NCI-H526 (cell line): Measurements from ENCODE around the gene ART4.

Experiments
- DNase-seq, 2 experiments: peaks; one replicate each; lab custom pipeline; 2025; lab: John Stamatoyannopoulos, UW

Gene ART4

DNA sequence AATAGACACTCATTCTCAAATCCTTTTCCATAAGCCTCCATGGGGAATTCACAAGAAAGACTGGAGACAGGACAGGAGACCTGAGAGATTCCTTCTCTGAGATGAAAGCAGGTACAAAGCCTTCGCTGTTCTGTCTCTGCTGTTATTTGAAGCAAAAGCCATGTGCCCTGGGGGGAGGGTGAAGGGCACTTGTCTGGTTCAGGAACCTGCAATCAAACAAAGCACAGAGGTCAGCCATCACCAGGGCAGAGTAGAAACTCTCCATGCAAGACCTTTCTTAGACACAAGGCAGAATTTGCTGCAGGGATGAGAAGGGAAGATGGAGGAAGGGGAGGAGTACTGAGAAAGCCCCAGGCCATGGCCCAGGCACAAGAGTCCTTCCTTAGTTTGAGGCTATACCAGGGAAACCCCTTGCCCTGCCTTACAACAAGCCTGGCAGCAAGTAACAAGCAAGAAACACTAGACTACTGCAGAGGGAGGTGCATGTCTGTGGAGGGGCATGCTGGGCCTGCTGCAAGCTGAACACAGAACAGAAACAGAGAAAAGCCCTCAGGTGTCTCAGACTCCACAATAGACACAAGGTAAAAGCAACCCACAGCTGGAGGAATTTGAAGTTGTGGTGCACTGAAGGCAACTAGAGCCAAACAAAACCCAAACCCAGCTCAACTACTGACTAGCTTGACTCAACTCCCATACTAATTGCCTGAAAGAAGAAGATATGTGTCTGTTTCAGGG lies 7.8 kb upstream of the ART4 start:
- no peak for DNase-seq

DNA sequence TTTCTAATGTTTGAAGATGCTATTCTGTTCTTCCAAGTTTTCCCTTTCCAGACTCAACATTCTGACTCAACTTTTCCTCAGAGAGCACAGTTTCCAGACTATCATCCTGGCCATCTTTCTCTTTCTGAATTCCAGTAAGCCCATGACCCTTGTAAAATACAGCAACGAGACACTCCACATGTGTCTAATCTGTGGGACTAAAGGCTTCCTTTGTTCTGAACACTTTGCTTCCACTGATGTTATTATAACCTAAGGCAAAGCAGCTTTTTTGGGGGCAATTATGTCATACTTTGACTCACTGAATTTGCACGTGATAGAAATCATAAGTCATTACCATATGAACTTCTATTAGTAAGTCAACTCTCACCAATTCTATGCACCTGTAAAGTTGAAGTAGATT lies 6.3 kb upstream of the ART4 start:
- DNase-seq, result no peak

DNA sequence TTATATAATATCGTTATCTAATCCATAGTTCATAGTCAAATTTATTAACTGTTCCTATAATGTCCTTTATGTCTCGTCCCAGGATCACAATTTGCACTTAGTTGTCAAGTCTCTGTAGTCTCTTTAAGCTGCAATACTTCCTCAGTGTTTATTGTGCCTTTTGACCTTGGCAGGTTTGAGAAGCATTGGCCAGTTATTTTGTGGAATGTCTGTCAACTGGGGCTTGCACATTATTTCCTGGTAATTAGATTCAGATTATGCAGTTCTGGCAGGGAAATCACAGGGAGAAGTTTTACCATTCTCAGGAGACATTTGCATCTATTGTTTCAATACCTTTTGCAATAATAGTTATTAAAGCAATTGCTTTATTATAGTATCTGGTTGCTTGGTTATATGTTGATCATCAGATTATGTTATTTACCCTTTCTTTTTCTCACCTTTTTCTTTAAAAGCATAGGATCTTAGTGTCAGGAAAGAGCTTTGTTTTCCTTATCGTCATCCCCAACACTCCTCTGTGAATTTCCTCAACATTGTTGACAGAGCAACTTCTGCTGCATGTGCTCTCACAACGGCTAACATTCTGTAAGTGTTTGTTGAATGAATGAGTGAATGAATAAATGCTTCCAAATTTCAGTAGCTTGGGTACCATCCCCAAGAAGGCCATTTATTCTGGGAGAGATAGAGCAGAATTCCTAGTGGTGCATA lies 3.7 kb upstream of the ART4 start:
- no peak for DNase-seq

DNA sequence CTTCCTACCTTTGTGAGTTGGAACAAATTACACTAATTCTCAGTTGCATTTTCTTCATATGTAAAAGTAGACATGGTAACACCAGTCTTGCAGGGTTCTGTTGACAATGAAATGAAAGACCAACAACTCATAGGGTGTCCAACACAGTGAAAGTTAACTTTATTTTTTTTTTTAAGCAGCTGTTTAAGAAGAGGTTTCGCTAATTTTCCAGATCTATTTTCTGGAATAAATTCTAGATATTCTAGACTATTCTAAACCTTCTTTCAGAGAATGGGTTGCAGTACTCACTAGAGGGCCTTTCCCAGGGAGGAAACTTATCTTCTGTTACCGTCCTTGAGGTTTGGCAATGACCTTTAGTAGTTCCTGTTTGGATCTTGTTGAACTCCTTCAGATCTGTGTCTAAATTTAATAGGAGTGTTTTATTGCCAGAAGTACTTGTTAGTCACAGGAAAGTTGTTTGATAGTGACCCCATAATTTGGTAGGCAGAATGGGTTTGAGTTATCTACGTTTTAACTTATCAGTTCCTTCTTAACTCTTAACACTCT lies 2.8 kb upstream of the ART4 start:
- no peak for DNase-seq

DNA sequence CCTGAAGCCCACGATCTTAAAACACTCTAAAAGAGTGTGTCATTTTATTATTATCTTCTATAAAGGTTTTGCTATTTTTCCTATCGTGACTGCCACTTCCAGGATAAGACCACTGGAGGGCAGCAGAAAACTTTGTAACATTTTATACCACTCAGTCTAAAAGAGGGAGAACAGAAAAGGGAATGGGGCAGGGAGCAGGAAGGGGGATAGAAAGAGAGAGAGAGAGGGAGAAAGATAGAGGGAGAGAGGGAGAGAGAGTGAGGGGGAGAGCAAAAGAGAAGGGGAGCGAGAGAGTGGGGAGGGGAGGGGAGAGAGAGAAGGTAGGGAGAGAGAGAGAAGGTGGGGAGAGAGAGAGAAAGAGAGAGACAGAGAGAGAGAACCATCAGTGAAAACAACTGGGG lies 2.0 kb upstream of the ART4 start:
- peak; percentile 38 to 69 for DNase-seq

DNA sequence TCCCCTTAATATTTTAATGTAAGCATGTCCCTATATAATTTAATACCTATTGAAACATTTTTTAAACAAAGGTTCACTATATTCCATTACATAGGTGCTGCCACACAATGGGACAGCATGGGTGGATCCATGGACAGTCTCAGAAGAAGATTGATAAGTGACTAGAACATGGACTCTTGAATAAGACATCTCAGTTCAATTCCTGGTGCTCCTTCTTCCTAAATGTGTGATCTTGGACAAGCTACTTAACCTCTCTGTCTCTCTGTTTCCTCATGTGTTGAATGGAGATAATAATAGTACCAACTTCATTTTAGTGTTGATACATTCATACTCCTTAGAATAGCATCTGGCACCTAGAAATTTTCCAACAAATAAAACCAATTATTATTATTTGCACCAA lies 1.1 kb upstream of the ART4 start:
- no peak for DNase-seq

DNA sequence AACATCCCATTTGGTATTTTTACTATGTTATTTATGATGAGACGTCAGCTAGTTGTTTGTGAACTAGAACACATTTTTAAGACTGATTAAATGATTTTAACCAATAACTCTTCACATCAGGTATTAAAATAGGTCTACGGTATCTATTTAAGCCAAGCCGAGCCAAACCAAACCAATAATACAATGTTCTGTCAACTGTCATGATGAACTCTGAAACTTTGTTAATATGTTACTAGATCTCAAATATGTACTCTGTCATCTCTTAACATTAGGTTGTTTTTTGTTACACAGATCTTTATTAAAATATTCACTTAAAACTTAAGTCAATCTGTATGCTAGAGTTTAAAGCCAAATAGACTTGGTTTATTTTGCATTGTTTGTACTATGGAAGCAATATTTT lies 1.0 kb downstream of the ART4 start:
- DNase-seq, result no peak

DNA sequence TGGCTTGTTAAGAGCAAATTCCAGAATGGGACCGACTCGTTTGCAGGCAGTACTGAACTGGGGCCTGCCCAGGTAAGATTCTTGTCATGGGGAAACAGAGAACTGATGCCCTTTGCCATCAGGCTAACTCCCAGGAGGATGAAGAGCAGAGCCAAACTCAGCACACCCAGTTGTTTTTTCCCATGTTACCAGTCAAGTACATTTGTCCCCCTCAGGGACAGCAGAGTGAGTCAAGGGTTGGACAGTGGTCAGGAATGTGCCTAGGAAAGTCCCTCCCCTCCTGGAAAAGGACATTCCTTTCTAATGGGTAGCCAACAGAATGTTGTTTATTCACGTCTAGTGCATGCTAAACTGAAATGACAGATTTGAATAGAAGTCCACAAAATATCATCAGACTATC lies 1.6 kb downstream of the ART4 start:
- no peak for DNase-seq

DNA sequence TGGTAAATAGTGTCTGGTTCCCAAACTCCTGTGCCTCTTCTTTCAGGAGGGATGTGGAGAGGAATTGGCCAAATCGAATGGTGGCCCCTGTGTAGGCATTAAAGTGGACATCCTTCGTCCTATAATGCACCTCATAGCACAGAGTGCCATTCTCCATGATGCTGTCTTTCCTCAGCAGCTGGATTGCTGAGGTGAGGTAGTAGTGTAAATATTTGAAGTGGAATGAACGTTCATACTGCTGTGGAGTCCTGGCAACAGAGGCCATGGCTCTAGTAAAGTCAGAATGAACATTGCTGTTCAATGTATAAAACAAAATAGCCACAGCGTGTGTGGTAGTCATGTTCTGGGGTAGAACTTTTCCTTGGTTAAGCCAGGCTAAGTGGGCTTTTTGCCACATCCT lies 2.7 kb downstream of the ART4 start:
- no peak for DNase-seq

DNA sequence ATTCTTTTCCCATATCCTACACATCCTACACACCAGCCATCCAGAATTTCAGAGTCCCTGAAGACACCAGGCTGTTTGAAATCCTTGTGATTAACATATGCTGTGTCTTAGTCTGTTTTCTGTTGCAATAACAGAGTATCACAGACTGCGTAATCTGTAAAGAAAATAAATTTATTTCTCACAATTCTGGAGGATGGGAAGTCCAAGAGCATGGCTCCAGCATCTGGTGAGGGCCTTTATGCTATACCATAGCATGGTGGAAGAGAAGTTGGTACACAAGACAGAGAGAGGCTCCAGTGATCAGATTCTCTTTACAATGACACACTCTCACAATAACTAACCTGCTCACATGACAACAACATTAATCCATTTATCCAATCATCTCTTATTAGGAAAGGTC lies 4.1 kb downstream of the ART4 start:
- DNase-seq, result no peak

DNA sequence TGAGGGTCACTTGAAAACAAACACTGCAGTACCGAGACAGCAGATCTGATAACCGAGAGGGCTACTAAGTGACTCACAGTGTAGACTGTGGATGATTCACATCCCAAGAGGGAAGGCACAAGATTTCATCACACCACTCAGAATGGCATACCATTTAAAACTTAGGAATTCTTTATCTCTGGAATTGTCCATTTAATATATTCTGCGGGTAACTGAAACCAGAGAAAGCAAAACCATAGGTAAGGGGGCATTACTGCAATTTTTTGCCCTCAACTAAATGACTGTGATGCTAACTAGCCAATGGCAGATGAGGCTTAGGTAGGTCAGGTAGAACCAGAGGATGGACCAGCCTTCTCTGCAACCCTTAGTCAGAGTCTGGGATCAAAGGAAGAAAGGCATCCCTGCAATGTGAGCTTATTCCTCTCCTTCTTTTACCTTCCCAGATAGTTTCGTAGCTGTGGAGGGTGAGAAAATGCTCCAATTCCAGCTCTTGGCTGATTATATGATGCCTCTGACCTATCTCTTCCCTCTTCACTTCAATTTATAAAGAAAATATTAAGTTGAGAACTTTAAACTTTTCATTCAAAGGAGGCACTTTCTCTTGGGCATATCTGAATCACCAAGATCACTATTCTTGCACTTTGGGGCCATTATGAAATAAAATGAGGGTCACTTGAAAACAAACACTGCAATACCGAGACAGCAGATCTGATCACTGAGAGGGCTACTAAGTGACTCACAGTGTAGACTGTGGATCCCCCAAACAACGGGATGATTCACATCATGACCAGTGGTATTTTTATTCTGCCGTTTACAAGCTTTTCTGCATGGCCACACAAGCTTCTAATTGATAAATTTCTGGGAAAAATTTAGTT lies 6.8 kb downstream of the ART4 start:
- no peak for DNase-seq

DNA sequence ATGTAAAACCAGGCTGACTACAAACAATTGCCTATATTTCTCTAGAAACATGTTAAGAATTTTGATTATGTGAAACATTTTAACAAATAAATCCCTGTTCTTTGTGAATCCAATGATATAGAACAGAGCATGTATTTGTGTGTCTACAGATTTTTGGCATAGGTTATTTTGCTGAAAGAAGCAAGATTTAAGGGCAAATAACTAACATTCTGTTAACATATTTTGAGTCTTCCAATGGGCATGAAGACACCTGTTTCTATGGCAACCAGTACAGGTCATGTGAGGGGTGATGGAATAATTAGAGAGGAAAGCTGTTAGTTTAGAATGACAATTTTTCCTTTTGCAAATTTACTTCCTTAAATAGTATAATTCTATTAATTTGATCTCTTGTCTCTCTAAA lies 8.8 kb downstream of the ART4 start:
- no peak for DNase-seq

DNA sequence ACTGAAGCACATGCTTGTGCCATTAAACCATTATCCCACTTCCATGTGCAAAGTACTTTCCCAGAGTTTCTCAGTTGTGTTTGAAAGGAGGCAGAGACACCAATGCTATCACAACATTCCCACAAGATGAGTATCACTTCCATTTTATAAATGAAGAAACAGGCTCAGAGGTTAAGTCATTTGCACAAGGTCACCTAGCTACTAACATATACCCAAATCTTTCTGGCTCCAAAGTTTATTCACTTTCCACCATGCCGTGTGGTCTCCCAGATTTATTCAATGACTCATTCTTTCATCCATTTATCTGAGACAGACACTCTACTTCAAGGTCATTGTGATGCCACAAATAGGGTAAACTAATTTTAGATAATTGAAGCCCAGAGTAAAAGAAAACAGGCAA lies 9.4 kb downstream of the ART4 start:
- DNase-seq, result no peak

DNA sequence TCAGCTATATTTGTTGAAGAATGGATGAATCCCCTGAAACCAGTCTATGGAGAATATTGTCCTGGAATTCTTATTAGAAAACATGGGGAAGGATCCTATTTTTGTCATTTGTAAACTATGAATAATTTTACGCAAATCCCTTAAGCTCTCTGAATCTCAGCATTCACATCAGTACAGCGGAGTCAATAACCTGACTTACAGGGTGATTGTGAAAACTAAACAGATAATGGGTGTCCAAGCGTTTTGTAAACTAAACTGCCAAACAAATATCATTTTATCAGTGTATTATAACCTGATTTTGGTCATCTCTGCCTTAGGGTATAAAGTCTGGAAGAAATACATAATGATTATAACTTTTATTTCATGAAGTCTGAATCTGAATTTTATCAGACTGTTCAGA lies 10.0 kb downstream of the ART4 start:
- no peak for DNase-seq

DNA sequence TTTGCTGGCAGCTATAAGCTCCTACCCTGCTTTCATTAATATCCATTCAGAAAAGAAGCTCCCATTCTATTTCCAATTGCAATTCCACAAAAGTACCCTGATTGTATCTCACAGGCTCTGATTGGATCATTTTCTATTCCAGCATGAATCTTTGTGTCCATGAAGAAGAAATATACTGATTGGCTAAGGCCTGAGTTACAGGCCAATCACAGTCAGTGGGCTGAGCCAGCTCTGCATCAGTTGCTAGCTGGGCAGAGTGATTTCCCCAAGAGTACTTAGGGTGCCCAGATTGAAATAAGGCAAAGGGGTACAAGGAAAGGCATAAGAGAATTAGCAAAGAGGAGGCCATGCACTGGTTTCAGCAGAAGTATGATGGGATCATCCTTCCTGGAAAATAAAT lies 14.4 kb downstream of the ART4 start:
- DNase-seq, result no peak

DNA sequence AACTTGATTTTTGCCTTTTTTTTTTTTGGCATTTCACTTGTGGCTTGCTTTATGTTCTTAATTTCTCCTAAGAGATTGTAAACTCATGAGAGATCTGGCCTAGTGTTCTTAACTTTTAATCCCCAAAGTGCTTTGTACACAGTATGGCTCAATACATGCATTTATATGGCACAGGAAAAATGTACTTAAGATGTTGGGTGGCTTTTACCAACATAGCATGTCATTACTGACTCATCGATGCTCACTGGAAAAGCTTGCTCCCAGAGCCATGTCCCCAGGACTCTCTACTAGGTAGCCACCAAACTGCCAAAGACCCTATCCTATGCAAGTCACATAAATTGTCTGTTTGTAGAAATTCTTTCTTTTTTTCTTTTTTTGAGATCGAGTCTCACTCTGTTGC lies 16.3 kb downstream of the ART4 start:
- DNase-seq, result no peak

DNA sequence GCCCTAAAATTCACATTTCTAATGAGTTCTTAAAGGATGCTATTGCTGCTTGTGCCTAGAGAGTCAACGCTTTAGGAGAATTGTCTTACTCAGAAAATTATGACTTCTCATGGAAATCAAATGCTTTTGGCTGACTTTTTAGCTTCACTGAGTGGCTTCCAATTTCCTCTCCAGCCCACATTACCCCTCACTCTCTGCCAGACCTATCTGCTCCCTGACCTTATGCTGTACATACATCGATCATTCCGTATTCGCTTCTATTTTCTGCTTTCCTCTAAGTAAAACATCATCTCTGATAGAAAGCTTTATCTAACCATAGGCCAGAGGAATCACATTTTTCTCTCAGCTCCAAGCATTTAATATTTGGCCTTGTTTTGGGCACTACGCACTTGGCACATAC lies 16.8 kb downstream of the ART4 start:
- no peak for DNase-seq

DNA sequence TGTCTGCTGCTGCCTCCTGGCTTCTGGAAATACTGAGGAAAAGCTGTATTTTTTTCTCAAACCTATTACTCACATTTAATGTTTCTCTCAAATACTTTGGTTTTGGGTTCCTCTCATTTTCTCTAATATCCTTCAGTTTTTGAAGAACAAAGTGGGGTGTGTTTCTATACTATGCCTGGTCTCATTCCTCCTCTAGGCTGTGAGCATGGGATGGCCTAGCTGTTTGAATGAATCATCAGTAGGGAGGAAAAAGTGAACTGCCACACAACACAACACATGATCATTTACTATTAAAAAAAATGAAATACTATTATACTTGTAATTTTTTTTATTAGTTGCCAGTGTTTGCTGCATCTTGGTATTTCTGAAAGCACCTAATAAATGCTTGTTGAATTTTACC lies 18.1 kb downstream of the ART4 start:
- no peak for DNase-seq

DNA sequence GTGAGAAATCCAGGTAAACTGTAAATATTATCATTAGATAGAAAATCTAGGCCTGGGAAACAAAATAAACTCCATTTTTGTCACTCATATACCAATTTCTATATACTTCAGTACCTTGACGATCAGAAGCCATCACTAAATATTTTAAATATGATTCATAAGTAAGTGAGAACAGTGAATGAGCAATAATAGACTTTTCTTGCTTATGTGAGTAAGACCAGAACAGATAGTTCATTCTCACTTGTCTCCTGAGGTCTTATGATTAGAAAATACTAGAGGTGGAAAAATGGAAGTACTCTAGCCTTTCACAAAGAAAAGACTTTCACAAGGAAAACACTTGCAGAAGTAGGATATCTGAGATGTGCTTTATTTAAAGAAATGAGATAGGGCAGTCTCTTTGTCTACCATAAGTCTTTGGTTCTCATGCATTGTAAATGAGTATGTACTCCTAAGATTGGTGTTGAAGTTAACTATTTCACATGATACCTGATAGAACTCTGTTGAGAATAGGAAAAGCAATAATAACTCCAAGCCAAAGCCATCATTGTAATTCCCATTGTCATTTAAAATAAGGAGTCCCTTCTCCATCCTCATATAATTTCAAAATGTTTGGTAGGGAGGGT lies 19.2 kb downstream of the ART4 start:
- no peak for DNase-seq

DNA sequence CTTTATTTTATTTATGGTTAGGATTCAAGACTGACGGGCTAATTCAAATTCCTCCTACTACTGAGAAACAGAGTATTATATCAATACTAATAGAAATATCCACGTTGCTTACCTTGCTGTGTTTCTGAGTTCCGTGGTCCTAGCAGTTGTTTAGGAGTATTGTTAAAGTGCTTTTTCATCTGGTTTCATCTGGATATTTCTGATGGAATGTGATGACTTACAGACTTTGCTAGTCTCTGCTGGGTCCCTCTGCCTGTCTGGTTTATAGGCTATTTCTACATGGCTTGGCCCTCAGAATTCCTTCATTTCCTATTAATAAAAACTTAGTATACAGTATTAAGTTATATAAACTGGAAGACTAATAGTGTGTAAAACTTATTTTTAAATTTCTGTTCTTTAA lies 29.3 kb downstream of the ART4 start, which contains the start of gene SMCO3:
Gene SMCO3 (minus strand): TSS at position 169 of the 400 bp plus-strand sequence. CDS start 7,502 bp downstream, outside the sequence.
- DNase-seq, result no peak

DNA sequence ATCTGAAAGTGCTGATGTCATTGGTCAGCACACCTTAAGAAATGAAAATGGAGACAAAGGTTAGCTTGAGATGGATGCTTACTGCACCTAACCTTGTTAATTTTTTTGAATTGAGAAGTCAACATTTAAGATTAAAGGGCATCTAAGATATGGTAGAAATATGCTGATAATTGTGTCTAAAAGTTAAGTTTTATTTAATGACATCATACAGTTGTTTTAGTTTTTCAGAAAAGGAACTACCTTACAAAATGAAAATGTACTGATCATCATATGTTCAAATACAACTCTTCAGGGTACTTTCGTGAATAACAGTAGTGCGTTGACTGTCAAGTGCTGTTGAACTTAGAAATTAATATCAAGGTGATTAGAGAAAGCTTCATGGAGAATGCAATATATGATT lies 31.8 kb downstream of the ART4 start:
- DNase-seq, result no peak

DNA sequence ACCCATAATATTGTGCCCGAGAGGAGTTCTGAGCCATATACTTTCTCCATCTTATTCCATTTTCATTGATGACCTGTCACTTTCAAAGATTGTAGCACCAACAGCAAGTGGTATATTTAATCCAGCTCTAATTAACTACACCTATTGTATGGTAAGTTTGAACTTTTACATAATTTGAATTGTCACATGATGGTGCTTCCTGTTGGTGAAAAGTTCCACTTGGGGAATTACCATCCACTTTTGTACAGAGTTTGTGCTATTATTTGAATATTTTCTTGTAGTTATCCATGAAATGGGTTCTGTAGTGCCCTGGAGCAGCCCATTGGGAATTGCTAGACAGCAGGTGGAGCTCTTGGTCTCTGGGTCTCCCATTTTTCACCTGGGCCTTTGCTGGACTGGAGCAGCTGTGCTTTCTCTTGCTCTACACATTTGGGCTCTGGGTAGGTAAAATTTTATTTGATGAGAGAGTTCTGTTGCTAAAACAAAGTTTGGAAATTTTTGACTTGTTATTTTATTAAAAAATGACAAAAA lies 32.3 kb downstream of the ART4 start:
- peak in 1 of 2 experiments; percentile 41 for DNase-seq
